HG02840 (cell line): ENCODE results near the gene TSTD1.
A peak's percentile ranks its signal among the peaks of the same experiment; 100 is the strongest.

Experiments used
- ATAC-seq: cut with Tn5 transposase; IDR thresholded peaks from one replicate; pipeline ENCODE4 v1.9.1; 2021; ENCODE audit warnings: mild to moderate bottlenecking, moderate library complexity, moderate number of reproducible peaks; ENCODE audit not compliant: unreplicated experiment, low FRiP score

TSTD1 gene

GRCh38 chr1:161038523-161039153, at the start of gene TSTD1:
TSTD1 (minus strand) TSS chr1:161038964; CDS start chr1:161038889, 75 bp downstream.
- peak; percentile 74 for ATAC-seq

GRCh38 chr1:161086457-161086856, 47.7 kb upstream of the TSTD1 start:
- ATAC-seq, result no peak

- no peak for ATAC-seq
These were observed 46.4 kb upstream of the TSTD1 start for GRCh38 chr1:161085165-161085564.

GRCh38 chr1:161084597-161084988, 45.8 kb upstream of the TSTD1 start:
- no peak for ATAC-seq

- ATAC-seq, result no peak
These were observed 45.2 kb upstream of the TSTD1 start for GRCh38 chr1:161083748-161084596.

- no peak for ATAC-seq
These were observed 44.4 kb upstream of the TSTD1 start for GRCh38 chr1:161082996-161083747.

GRCh38 chr1:161082483-161082882, 43.7 kb upstream of the TSTD1 start:
- ATAC-seq, result no peak

GRCh38 chr1:161081519-161081918, 42.8 kb upstream of the TSTD1 start:
- no peak for ATAC-seq

- no peak for ATAC-seq
These were observed 42.0 kb upstream of the TSTD1 start for GRCh38 chr1:161080441-161081405.

- ATAC-seq, result no peak
These were observed 40.8 kb upstream of the TSTD1 start for GRCh38 chr1:161079436-161080110.

GRCh38 chr1:161077426-161077825, 38.7 kb upstream of the TSTD1 start:
- ATAC-seq, result no peak

- no peak for ATAC-seq
These were observed 37.6 kb upstream of the TSTD1 start for GRCh38 chr1:161076410-161076809.

GRCh38 chr1:161074676-161075368, 36.1 kb upstream of the TSTD1 start:
- ATAC-seq, result no peak

- ATAC-seq, result no peak
These were observed 34.8 kb upstream of the TSTD1 start for GRCh38 chr1:161073474-161074121.

GRCh38 chr1:161072751-161073449, 34.1 kb upstream of the TSTD1 start:
- no peak for ATAC-seq

GRCh38 chr1:161071886-161072371, 33.2 kb upstream of the TSTD1 start:
- no peak for ATAC-seq

GRCh38 chr1:161070761-161071160, 32.0 kb upstream of the TSTD1 start:
- ATAC-seq, result no peak
